OCI-LY7 (cell line): ENCODE results near the gene NAA25.
"Not testable (repeated sequence)": the region's sequence is repeated elsewhere in the genome, so short reads cannot be mapped to it uniquely, and the experiment has no call there.

Source experiments
- CTCF ChIP-seq: fragments of 200-600 bp; sonication (generic); conservative IDR thresholded peaks from 2 replicates; pipeline ENCODE4 v1.5.1; 2014; ENCODE audit warnings: mild to moderate bottlenecking, antibody characterized with exemption, low read length, moderate library complexity, mixed read lengths
- EZH2phosphoT487 ChIP-seq: fragments of 200-600 bp; sonication (generic); IDR thresholded peaks from 2 replicates; pipeline ENCODE4 v1.6.1; 2018; ENCODE audit warnings: low read depth, borderline replicate concordance, mild to moderate bottlenecking, mixed run types, antibody characterized with exemption, low read length, moderate library complexity, mixed read lengths

DNA sequence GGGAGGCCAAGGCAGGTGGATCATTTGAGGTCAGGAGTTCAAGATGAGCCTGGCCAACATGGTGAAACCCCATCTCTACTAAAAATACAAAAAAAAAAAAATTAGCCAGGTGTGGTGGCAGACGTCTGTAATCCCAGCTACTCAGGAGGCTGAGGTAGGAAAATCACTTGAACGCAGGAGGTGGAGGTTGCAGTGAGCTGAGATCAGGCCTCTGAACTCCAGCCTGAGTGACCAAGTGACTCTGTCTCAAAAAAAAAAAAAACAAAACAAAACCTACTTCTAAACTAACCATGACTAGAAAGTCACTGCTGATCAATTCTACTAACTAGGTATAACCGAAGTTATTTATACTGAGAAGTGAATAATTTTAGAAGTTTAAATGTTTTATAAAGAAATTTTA is 99.0 kb downstream of the NAA25 start:
- TF ChIP-seq CTCF, EZH2phosphoT487: not testable (repeated sequence)
